GM21515 (cell line): ENCODE results near the gene SEMA3D.

Source experiments
- ATAC-seq: cut with Tn5 transposase; IDR thresholded peaks from one replicate; pipeline ENCODE4 v1.9.1; 2021; ENCODE audit not compliant: unreplicated experiment

Gene SEMA3D

DNA sequence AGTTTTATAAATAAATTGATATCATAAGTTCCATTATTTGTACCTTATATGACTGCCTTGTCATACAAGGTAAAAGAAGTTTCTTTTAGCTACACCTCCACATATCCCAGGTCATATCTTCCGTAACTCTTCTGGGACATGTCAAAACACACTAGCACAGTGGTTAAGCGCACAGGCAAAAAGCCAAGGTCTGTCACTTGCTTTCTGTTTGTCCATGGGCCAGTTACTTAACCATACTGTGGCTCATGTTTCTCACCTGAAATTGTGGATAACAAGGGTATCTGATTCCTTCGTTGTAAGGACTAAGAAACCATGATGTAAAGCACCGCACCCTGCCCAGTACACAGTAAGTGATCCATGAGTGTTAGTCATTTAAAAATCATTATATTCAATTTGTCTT, 56.2 kb downstream of the SEMA3D start:
- ATAC-seq = no peak

GRCh38 chr7:85126383-85126782, 60.5 kb downstream of the SEMA3D start:
- no peak for ATAC-seq

DNA sequence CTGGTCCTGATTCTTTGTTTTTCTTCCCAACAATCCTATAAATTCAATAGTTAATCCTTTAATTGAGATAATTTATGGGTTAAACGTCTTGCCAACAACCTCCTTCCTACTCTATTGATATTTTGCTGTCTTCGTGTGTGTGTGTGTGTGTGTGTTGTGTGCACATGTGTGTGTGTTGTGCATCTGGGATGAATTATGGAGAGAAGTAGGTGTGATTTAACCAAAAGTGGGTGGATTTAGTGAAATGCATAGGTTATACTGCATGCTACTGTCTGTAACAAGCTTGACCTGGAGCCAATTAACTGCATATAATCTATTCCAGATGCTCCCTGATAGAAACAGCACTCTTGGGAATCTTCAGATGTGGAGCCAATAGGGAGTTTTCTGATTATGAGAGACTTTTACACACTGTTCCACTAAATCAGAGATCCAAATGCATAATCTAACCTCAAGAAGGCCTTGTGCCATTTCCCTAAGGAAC, 61.2 kb downstream of the SEMA3D start:
- ATAC-seq = no peak

GRCh38 chr7:85125176-85125575, 61.7 kb downstream of the SEMA3D start:
- no peak for ATAC-seq

- no peak for ATAC-seq
Measured at GRCh38 chr7:85119934-85120333, 66.9 kb downstream of the SEMA3D start.

DNA sequence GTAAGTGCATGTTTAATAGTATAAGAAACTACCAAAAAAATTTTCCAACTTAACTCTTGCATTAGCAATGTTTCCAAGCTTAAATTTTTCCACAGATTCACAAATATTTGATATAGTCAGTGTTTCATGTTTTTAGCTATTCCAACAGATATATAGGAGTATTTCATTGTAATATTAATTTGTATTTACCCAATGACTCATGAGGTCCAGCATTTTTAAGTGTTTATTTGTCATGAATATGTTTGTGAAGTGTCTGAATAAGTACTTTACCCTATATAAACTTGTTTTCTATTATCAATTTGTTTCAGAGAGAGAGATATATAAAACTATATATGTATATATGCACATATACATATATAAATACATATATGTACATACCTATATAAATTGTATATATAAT, 71.0 kb downstream of the SEMA3D start:
- ATAC-seq = no peak

- ATAC-seq = no peak
Measured at GRCh38 chr7:85115006-85115405, 71.8 kb downstream of the SEMA3D start.

GRCh38 chr7:85114342-85114741, 72.5 kb downstream of the SEMA3D start:
- ATAC-seq = no peak

DNA sequence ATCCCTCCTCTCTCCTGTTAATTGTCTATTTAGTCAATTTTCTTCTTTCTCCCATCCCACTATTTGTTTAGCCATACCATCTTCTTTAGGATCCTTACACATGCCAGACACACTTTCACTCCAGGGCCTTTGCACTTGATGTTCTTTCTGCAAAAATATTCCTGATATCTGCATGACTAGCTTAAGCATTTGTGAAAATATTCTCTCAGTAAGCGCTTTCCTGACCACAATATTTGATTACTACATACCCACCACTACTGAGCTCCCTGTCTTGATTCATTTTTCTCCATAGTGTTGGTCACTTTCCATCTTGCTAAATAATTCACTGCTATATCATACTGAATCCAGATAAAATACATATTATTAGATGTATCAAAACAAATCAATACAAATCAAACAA, 75.1 kb downstream of the SEMA3D start:
- ATAC-seq = no peak

GRCh38 chr7:85106719-85107118, 80.1 kb downstream of the SEMA3D start:
- ATAC-seq = no peak

DNA sequence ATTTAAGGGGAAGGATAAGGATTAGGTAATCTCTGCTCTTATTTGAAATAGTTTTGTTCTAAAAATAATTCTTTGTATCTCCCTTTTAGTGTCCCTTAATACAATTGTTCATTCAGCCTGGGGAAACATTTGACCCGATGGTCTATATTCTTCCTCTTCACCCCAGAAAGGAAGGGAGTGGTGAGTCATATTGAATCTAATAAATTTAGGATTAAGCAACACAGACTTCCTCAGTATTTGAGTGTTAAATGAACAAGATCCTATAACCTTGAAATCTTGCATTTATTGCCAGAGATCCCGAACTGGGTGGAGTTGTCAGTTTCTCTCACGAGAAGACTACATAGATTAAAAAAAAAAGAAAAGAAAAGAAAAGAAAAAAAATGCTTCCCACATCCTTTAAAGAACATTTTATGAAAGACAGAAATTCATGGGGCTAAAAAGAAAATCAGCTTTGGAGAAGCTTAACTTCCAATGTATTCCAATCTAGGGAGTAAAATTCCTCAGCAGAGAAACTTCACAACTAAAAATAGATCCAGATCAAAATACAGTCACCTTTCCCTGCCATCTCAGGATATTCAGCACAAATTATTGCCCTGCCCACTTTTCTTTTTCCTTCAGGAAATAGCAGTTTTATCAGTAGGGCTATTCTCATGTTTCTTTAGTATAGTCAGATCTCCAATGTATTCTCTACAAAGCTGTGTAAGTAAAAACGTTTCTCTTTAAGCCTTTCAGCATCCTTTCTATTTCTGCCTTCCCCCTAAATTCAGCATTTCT, 82.2 kb downstream of the SEMA3D start:
- no peak for ATAC-seq

DNA sequence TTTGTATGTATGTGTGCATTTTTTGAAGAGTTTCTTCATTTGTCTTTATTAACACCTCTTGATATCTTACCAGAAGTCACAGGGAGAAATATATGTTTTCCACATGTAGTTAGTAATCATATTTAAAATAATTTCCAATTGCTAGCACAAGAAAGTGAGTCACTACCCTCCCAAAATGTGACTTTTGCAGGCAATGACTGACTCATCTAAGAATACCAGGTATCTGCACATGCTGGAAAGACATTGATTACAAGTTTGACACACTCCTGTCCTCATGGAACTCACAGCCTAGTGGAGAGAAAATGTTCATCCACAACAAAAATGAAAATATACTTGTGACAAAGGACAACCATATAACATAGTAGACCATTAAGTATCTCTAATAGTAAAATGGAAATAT, 82.9 kb downstream of the SEMA3D start:
- no peak for ATAC-seq

GRCh38 chr7:85103357-85103756, 83.5 kb downstream of the SEMA3D start:
- ATAC-seq = no peak

GRCh38 chr7:85102813-85103350, 84.0 kb downstream of the SEMA3D start:
- no peak for ATAC-seq

- ATAC-seq = no peak
Measured at GRCh38 chr7:85101347-85101746, 85.5 kb downstream of the SEMA3D start.

GRCh38 chr7:85097844-85098243, 89.0 kb downstream of the SEMA3D start:
- ATAC-seq = no peak

DNA sequence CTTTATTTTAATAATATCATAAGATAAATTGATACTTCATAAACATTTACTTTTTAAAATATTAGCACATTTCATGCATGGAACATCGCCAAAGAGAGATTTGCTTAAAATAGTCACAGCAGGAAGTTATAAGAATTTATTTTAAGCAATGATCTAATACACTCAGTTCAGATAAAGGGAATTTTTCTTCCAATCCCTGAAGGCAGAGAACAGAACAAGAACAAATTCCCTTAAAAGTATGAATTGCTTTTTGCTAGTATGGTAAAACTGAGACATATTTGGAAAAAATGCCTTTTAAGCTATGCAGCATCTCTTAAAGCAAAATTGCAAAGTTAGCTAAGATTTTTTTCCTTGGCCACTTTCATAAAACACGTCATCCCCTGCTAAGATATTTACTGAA, 91.0 kb downstream of the SEMA3D start:
- no peak for ATAC-seq

DNA sequence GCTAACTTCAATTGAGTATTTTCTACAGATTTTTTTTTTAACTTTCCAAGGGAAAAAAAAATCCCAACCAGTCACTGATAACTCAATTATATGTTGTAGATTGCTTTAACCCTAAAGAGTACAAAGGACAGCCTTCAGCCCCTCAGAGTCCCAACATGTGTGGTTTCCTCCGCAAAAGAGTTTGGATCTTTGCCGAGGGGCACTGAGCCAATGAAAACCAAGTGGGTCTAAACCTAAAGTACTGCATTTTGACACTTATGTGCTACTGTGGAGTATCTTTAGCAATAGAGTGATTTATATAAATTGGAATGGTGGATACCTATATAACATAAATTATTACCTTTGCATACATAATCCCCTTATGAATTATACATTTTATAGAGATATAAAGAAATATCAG, 91.5 kb downstream of the SEMA3D start:
- no peak for ATAC-seq

- no peak for ATAC-seq
Measured at GRCh38 chr7:85094046-85094725, 92.7 kb downstream of the SEMA3D start.

DNA sequence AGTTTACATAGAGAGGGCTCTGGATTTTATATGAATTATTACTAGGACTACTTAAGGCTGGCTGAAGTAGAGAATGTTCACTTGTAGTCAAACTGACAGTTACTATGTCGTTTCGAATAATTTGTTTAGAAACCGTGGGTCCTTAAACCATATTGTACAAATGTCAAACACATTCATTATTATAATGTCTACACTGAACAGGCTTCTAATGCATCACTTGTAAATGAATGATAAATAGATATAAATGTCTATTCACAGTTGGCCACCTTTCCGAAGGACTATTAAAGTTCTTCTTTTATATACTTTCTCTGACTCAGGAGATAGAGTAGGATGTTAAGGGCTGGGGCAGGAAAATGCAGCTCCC, 95.3 kb downstream of the SEMA3D start:
- ATAC-seq = no peak

GRCh38 chr7:85090919-85091564, 95.8 kb downstream of the SEMA3D start:
- no peak for ATAC-seq

- ATAC-seq = no peak
Measured at GRCh38 chr7:85090143-85090542, 96.7 kb downstream of the SEMA3D start.
